HCT116 (cell line): Measurements from ENCODE around the gene HES5. TPM values are rescaled to one million over a fixed set of nuclear protein-coding genes. Genes with fewer than 3 reads are reported as not detected.

Source experiments
- ATAC-seq: fragments of 200-7000 bp; cut with Tn5 transposase; 2 replicates; pipeline ENCODE4 v1.9.1; 2020; ENCODE audit warnings: mild to moderate bottlenecking, moderate library complexity
- BruUV-seq: library from RNA; stranded (reverse); fragments of 400-500 nt; replicated peaks from 2 replicates; lab custom pipeline; 2021; lab: Mats Ljungman, UMichigan
- CTCF ChIA-PET: fragments of 300-600 bp; sonication (Branson Sonifier 250); formaldehyde crosslinking; loops from one replicate; lab custom pipeline; 2021; ENCODE audit warnings: antibody characterized with exemption; lab: Charles Lee
- POLR2A ChIA-PET: fragments of 300-600, 350-600 bp; sonication (Branson Sonifier 250); formaldehyde crosslinking; loops from one replicate; lab custom pipeline; 2021; ENCODE audit warnings: antibody characterized with exemption; lab: Charles Lee
- RAD21 ChIA-PET, 2 experiments: fragments of 300-600 bp; sonication (Branson Sonifier 250); formaldehyde crosslinking; loops; one replicate each; lab custom pipeline; 2023; ENCODE audit warnings: low total read pairs in 2 of 2; ENCODE audit not compliant: uncharacterized antibody in 2 of 2, unreplicated experiment in 2 of 2, low non-redundant PET in 1 of 2; lab: Charles Lee
- DNase-seq: peaks from one replicate; pipeline ENCODE4 v3.0.0-alpha.2; 2010; ENCODE audit warnings: low read depth, low spot score
- H2AFZ ChIP-seq: fragments of 200-600 bp; shearing (Covaris generic), sonication (generic); 2 replicates; pipeline ENCODE4 v1.6.1; 2017; ENCODE audit warnings: low read depth, mixed run types, mixed read lengths, antibody characterized with exemption, low read length; ENCODE audit not compliant: poor library complexity, severe bottlenecking
- H3K27ac ChIP-seq: 2 replicates; pipeline ENCODE4 v1.5.1; 2012; ENCODE audit warnings: low read depth, low read length
- H3K27me3 ChIP-seq: fragments of 200-600 bp; sonication (generic); 2 replicates; pipeline ENCODE4 v1.6.1; 2016; ENCODE audit warnings: mixed run types, low read length, mixed read lengths; ENCODE audit not compliant: insufficient read depth
- H3K36me3 ChIP-seq, 2 experiments: fragments of 200-500 bp in 1 of 2; fragments of 200-600 bp in 1 of 2; sonication (Bioruptor generic) in 1 of 2; sonication (generic) in 1 of 2; 2 replicates each; pipeline versions ENCODE4 v1.5.1 to v1.6.1; 2014 to 2016; ENCODE audit warnings: low read length in 2 of 2, inconsistent platforms in 1 of 2, mixed read lengths in 1 of 2, mixed run types in 1 of 2; ENCODE audit not compliant: insufficient read depth in 2 of 2, control insufficient read depth in 1 of 2
- H3K4me1 ChIP-seq, 2 experiments: fragments of 200-600 bp in 1 of 2; sonication (generic) in 1 of 2; 2 replicates each; pipeline versions ENCODE4 v1.5.1 to v1.6.1; 2012 to 2017; ENCODE audit warnings: low read length in 2 of 2, inconsistent platforms in 1 of 2, mild to moderate bottlenecking in 1 of 2, mixed read lengths in 1 of 2, mixed run types in 1 of 2, moderate library complexity in 1 of 2; ENCODE audit not compliant: insufficient read depth in 2 of 2, control insufficient read depth in 1 of 2
- H3K4me2 ChIP-seq: fragments of 200-600 bp; sonication (generic); 2 replicates; pipeline ENCODE4 v1.6.1; 2017; ENCODE audit warnings: mixed run types, low read length, mixed read lengths
- H3K4me3 ChIP-seq, 2 experiments: fragments of 200-600 bp in 1 of 2; sonication (generic) in 1 of 2; replicated peaks in 1 of 2; 2 replicates each; pipeline ENCODE4 v1.5.1; 2011 to 2016; ENCODE audit warnings: low read length in 2 of 2, control low read depth in 1 of 2, low read depth in 1 of 2, mild to moderate bottlenecking in 1 of 2, mixed read lengths in 1 of 2, mixed run types in 1 of 2
- H3K79me2 ChIP-seq: fragments of 200-600 bp; sonication (generic); 2 replicates; pipeline ENCODE4 v1.6.1; 2017; ENCODE audit warnings: mild to moderate bottlenecking, mixed run types, low read length, moderate library complexity, mixed read lengths; ENCODE audit not compliant: insufficient read depth
- H3K9ac ChIP-seq: fragments of 200-600 bp; sonication (generic); 2 replicates; pipeline ENCODE4 v1.6.1; 2016; ENCODE audit warnings: low read length, mixed read lengths
- H3K9me2 ChIP-seq: fragments of 200-600 bp; sonication (generic), shearing (Covaris generic); 2 replicates; pipeline ENCODE4 v1.6.1; 2017; ENCODE audit warnings: mixed run types, mild to moderate bottlenecking, moderate library complexity; ENCODE audit not compliant: insufficient read depth
- H3K9me3 ChIP-seq, 2 experiments: fragments of 200-500 bp in 1 of 2; fragments of 200-600 bp in 1 of 2; sonication (Bioruptor generic) in 1 of 2; sonication (generic) in 1 of 2; 2 replicates each; pipeline ENCODE4 v1.6.1; 2014 to 2017; ENCODE audit warnings: low read length in 2 of 2, mixed read lengths in 2 of 2, inconsistent platforms in 1 of 2, low read depth in 1 of 2, mild to moderate bottlenecking in 1 of 2, mixed run types in 1 of 2, moderate library complexity in 1 of 2; ENCODE audit not compliant: control insufficient read depth in 1 of 2, insufficient read depth in 1 of 2
- H4K20me1 ChIP-seq: fragments of 200-600 bp; sonication (generic), shearing (Covaris generic); 2 replicates; pipeline ENCODE4 v1.6.1; 2017; ENCODE audit warnings: mixed run types, mild to moderate bottlenecking, moderate library complexity; ENCODE audit not compliant: insufficient read depth
- CBX3 ChIP-seq: IDR thresholded peaks from 2 replicates; pipeline ENCODE4 v1.6.1; 2012; ENCODE audit warnings: low read depth
- ELF1 ChIP-seq: IDR thresholded peaks from 2 replicates; pipeline ENCODE4 v1.6.1; 2012; ENCODE audit warnings: low read depth, borderline replicate concordance
- EZH2 ChIP-seq: fragments of 200-600 bp; sonication (generic); IDR thresholded peaks from 2 replicates; pipeline ENCODE4 v1.6.1; 2017; ENCODE audit warnings: antibody characterized with exemption, mixed run types
- EZH2phosphoT487 ChIP-seq: fragments of 200-600 bp; IDR thresholded peaks from 2 replicates; pipeline ENCODE4 v1.6.1; 2018; ENCODE audit warnings: antibody characterized with exemption, borderline replicate concordance
- FOSL1 ChIP-seq: IDR thresholded peaks from 2 replicates; pipeline ENCODE4 v1.6.1; 2012; ENCODE audit warnings: low read depth
- RAD21 ChIP-seq: IDR thresholded peaks from 2 replicates; pipeline ENCODE4 v1.6.1; 2012; ENCODE audit warnings: low read depth, mild to moderate bottlenecking
- SIN3A ChIP-seq: IDR thresholded peaks from 2 replicates; pipeline ENCODE4 v1.6.1; 2012; ENCODE audit warnings: low read depth
- SP1 ChIP-seq: IDR thresholded peaks from 2 replicates; pipeline ENCODE4 v1.6.1; 2012; ENCODE audit warnings: low read depth
- TCF7L2 ChIP-seq: IDR thresholded peaks from 2 replicates; pipeline ENCODE4 v1.7.0; 2011; ENCODE audit warnings: borderline replicate concordance, inconsistent platforms; ENCODE audit not compliant: insufficient read depth, insufficient read length; ENCODE audit errors: extremely low read depth
- YY1 ChIP-seq: IDR thresholded peaks from 2 replicates; pipeline ENCODE4 v1.6.1; 2011; ENCODE audit warnings: low read length, low read depth, moderate library complexity, mild to moderate bottlenecking; ENCODE audit not compliant: insufficient replicate concordance; ENCODE audit errors: extremely low read depth
- ZFX ChIP-seq: fragments of 450-650 bp; IDR thresholded peaks from 2 replicates; pipeline ENCODE4 v1.6.1; 2017
- intact Hi-C: fragments of 100-400 bp; cut with micrococcal nuclease; formaldehyde crosslinking; loops from 2 replicates; pipeline ENCODE4 v1.10.0; 2022
- total RNA-seq: library from RNA; stranded (reverse); gene quantifications from one replicate; pipeline ENCODE4 v1.2.1, GENCODE V29; 2021; ENCODE audit not compliant: unreplicated experiment
- TF ChIP-seq, protein P1 (sequence below): IDR thresholded peaks from 2 replicates; pipeline ENCODE4 v1.6.1; 2012; ENCODE audit warnings: low read depth
- TF ChIP-seq, protein P2 (sequence below): IDR thresholded peaks from 2 replicates; pipeline ENCODE4 v1.6.1; 2011; ENCODE audit warnings: mild to moderate bottlenecking, low read length, moderate library complexity; ENCODE audit not compliant: insufficient replicate concordance; ENCODE audit errors: extremely low read depth

Gene HES5
- total RNA-seq, 1 experiment from 2014 or later = not detected

DNA sequence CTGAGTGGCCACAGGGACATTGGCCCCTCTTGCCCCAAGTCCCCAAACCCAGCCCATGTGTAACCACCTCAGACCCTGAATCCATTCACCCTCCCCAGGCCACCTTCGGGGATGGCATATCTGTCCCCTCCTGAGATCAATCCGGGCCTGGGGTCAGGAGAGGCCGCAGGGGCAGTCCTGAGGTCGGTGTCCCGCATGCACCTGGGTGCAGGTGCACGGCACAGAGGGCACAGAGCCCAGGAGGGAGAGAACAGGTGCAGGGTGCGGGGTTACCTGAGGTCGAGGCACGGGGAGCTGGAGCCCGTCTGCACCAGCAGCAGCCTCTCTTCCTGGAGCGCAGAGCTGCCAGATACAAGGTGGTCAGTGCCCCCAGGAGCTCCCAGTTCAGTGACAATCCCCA is 20.5 kb downstream of the HES5 start (continued):
- TF ChIP-seq, protein P1, sequence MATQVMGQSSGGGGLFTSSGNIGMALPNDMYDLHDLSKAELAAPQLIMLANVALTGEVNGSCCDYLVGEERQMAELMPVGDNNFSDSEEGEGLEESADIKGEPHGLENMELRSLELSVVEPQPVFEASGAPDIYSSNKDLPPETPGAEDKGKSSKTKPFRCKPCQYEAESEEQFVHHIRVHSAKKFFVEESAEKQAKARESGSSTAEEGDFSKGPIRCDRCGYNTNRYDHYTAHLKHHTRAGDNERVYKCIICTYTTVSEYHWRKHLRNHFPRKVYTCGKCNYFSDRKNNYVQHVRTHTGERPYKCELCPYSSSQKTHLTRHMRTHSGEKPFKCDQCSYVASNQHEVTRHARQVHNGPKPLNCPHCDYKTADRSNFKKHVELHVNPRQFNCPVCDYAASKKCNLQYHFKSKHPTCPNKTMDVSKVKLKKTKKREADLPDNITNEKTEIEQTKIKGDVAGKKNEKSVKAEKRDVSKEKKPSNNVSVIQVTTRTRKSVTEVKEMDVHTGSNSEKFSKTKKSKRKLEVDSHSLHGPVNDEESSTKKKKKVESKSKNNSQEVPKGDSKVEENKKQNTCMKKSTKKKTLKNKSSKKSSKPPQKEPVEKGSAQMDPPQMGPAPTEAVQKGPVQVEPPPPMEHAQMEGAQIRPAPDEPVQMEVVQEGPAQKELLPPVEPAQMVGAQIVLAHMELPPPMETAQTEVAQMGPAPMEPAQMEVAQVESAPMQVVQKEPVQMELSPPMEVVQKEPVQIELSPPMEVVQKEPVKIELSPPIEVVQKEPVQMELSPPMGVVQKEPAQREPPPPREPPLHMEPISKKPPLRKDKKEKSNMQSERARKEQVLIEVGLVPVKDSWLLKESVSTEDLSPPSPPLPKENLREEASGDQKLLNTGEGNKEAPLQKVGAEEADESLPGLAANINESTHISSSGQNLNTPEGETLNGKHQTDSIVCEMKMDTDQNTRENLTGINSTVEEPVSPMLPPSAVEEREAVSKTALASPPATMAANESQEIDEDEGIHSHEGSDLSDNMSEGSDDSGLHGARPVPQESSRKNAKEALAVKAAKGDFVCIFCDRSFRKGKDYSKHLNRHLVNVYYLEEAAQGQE = no peak
- TF ChIP-seq TCF7L2 = no peak
- TF ChIP-seq FOSL1 = no peak
- no peak for TF ChIP-seq CBX3
- TF ChIP-seq RAD21 = no peak
- TF ChIP-seq ZFX = no peak
- no peak for TF ChIP-seq SIN3A
- TF ChIP-seq SP1 = no peak

DNA sequence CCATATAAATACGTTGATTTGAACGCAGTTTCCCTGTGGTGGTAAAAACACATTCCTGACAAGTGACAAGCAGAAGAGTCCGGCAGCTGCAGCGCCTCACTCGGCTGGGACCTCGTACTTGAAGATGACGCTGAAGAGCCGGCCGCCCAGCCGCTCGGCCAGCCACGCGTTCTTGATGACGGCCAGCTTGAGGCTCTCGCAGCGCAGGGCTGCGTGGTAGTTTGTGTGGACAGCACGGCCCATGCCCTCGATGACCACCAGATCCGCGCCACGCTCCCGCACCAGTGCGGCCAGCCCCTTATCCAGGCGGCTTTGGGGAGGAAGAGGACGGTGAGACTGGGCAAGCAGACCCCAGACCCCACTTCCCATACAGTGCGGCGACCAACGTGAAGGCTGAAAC is 21.3 kb downstream of the HES5 start:
- TF ChIP-seq, protein P2, sequence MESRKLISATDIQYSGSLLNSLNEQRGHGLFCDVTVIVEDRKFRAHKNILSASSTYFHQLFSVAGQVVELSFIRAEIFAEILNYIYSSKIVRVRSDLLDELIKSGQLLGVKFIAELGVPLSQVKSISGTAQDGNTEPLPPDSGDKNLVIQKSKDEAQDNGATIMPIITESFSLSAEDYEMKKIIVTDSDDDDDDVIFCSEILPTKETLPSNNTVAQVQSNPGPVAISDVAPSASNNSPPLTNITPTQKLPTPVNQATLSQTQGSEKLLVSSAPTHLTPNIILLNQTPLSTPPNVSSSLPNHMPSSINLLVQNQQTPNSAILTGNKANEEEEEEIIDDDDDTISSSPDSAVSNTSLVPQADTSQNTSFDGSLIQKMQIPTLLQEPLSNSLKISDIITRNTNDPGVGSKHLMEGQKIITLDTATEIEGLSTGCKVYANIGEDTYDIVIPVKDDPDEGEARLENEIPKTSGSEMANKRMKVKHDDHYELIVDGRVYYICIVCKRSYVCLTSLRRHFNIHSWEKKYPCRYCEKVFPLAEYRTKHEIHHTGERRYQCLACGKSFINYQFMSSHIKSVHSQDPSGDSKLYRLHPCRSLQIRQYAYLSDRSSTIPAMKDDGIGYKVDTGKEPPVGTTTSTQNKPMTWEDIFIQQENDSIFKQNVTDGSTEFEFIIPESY = no peak
- TF ChIP-seq YY1 (no peak), ZFX (no peak), EZH2 (no peak), EZH2phosphoT487 (no peak), ELF1 (no peak)
- Histone ChIP-seq H2AFZ (no peak overlapping the region), H3K9me2 (no peaks in the 10 kb centered on the region), H3K27ac (no peak overlapping the region), H3K4me1 (no peaks in the 10 kb centered on the region), H3K79me2 (no peaks in the 10 kb centered on the region), H4K20me1 (no peaks in the 10 kb centered on the region), H3K9me3 (no peaks in the 10 kb centered on the region), H3K36me3 (peaks cover 6 to 7% of the 10 kb centered on the region in 2 experiments; a peak in 3 of 4 replicates), H3K9ac (no peak overlapping the region), H3K27me3 (no peaks in the 10 kb centered on the region), H3K4me2 (no peak overlapping the region), H3K4me3 (no peak overlapping the region)
- ATAC-seq (no peak), DNase-seq (no peak)
- intact Hi-C loops = no loop called here
- BruUV-seq = no TSS peak
- ChIA-PET CTCF (no interaction called here), RAD21 (no interaction called here), POLR2A (no interaction called here)
